Retinal pigment epithelial cell (primary cell): ENCODE data around the gene KMT2D.

ENCODE experiments used
- DNase-seq: peaks from one replicate; pipeline ENCODE4 v3.0.0-alpha.2; 2010; ENCODE audit warnings: low read depth
- H3K4me3 ChIP-seq: 2 replicates; pipeline ENCODE4 v1.5.1; 2011; ENCODE audit warnings: mild to moderate bottlenecking, low read length, control low read depth, moderate library complexity
- CTCF ChIP-seq: conservative IDR thresholded peaks from 2 replicates; pipeline ENCODE4 v1.5.1; 2011; ENCODE audit warnings: low read depth, low read length, control low read depth, inconsistent platforms

Gene KMT2D

DNA sequence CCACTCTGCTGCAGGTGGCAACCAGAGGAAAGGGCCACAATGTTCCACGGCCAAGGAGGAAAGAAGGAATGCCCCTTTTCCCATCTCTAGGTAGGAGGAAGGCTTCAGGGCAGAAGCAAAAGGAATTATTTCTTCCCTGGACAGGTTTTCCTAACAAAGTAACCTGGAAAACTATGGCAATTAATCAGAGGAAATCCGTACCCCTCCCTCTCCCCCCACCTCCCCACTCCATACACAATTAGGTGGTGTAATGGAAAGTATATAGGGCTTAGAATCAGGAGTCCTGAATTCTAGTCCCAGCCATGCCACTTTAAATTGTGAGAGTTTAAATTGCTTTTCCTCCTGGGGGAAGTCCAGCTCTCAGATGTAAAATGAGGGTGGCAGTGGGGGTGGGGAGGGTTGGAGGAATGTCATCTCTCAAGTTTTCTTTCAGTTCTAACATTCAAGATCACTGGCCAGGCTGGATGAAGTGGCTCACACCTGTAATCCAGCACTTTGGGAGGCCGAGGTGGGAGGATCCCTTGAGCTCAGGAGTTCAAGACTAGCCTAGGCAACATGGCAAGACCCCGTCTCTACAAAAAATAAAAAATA, 32.3 kb upstream of the KMT2D start:
- no peak overlapping the region for H3K4me3 ChIP-seq
- no peak for DNase-seq
- TF ChIP-seq CTCF = no peak

GRCh38 chr12:49092086-49092815, 31.7 kb upstream of the KMT2D start:
- H3K4me3 ChIP-seq = peak overlapping the region; percentile 45
- no peak for DNase-seq
- TF ChIP-seq CTCF = peak; percentile 72

- no peak for TF ChIP-seq CTCF
- H3K4me3 ChIP-seq = peak overlapping the region; percentile 45
- no peak for DNase-seq
Observed at GRCh38 chr12:49091836-49092085, 31.2 kb upstream of the KMT2D start.

DNA sequence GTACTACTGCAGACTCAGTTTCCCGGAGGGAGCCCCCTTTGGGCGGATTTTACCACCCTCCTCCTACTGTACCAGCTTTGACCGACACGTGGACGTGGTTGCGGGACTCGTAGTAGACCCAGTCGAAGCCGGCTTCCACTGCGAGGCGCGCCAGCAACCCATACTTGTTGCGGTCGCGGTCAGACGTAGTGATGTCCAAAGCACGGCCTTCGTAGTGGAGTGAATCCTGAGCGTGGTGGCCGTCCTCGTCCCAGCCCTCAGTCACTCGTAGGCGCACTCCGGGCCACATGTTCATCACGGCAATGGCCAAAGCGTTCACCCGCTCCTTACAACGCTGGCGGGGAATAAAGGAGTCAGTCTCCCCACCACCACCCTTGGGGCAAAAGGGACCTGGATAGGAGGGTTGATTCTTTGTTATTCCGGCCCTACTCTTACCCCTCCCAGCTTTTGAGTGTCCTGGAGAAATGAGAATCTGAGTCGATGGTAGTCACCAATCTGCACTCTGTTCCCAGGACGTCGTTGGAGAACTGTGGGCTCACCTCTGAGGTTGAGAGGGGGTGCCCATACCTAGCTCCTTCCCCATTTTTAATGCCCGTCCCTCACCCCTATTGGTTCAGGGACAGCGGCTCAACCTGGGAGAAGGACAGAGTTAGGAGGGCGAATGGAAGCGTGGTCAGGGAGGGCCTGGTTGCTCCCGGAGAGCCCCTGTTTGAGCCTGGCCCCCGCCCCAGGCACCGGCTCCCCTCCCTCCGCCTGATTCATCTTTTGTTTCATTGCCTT, 30.7 kb upstream of the KMT2D start:
- H3K4me3 ChIP-seq = peak overlapping the region; percentile 45
- no peak for TF ChIP-seq CTCF
- no peak for DNase-seq

GRCh38 chr12:49089821-49090773, 29.5 kb upstream of the KMT2D start:
- TF ChIP-seq CTCF = peak; percentile 49
- H3K4me3 ChIP-seq = peak overlapping the region; percentile 31
- DNase-seq = no peak

GRCh38 chr12:49088932-49089330, 28.3 kb upstream of the KMT2D start:
- DNase-seq = no peak
- TF ChIP-seq CTCF = no peak
- no peak overlapping the region for H3K4me3 ChIP-seq
